RCC 7860 (cell line): Measurements from ENCODE around the gene GTPBP1.

Experiments
- DNase-seq: peaks from one replicate; pipeline ENCODE4 v3.0.0-alpha.2; 2015; ENCODE audit warnings: low spot score
- FAIRE-seq: peaks from 2 replicates; lab custom pipeline; 2012; peaks lifted over from hg19 to GRCh38; lab: Jason Lieb, UNC

GTPBP1 gene

GRCh38 chr22:38700789-38701628, 4.7 kb upstream of the GTPBP1 start, which contains the start of gene JOSD1:
Gene JOSD1 (minus strand): TSS chr22:38700943. CDS start chr22:38699987, 956 bp downstream.
- DNase-seq (peak; percentile 71), FAIRE-seq (no peak)

- FAIRE-seq = no peak
- no peak for DNase-seq
These were observed 1.0 kb upstream of the GTPBP1 start for GRCh38 chr22:38704654-38705234.

GRCh38 chr22:38706101-38706900, 557 bp downstream of the GTPBP1 start:
- FAIRE-seq (no peak), DNase-seq (peak; percentile 7)

- no peak for DNase-seq
- FAIRE-seq = no peak
These were observed 1.1 kb downstream of the GTPBP1 start for GRCh38 chr22:38706901-38707195.

GRCh38 chr22:38707346-38707745, 1.6 kb downstream of the GTPBP1 start:
- FAIRE-seq (no peak), DNase-seq (peak; percentile 25)

GRCh38 chr22:38707984-38708383, 2.2 kb downstream of the GTPBP1 start:
- FAIRE-seq = no peak

GRCh38 chr22:38709306-38709705, 3.6 kb downstream of the GTPBP1 start:
- DNase-seq = no peak
- FAIRE-seq = no peak

More at GRCh38 chr22:38707984-38708383, 2.2 kb downstream of the GTPBP1 start:
- DNase-seq = no peak

- FAIRE-seq = no peak
These were observed 4.6 kb downstream of the GTPBP1 start for GRCh38 chr22:38710351-38710750.

GRCh38 chr22:38710866-38711265, 5.1 kb downstream of the GTPBP1 start:
- FAIRE-seq (no peak), DNase-seq (no peak)

More at GRCh38 chr22:38710351-38710750, 4.6 kb downstream of the GTPBP1 start:
- no peak for DNase-seq

- DNase-seq (no peak), FAIRE-seq (no peak)
These were observed 6.9 kb downstream of the GTPBP1 start for GRCh38 chr22:38712486-38713207.

GRCh38 chr22:38713921-38714320, 8.2 kb downstream of the GTPBP1 start:
- FAIRE-seq (no peak), DNase-seq (no peak)

GRCh38 chr22:38715176-38715764, 9.5 kb downstream of the GTPBP1 start:
- no peak for DNase-seq
- no peak for FAIRE-seq

GRCh38 chr22:38715852-38716251, 10.1 kb downstream of the GTPBP1 start:
- DNase-seq (no peak), FAIRE-seq (no peak)

GRCh38 chr22:38716271-38716670, 10.5 kb downstream of the GTPBP1 start:
- DNase-seq (no peak), FAIRE-seq (no peak)

- DNase-seq (no peak), FAIRE-seq (no peak)
These were observed 11.1 kb downstream of the GTPBP1 start for GRCh38 chr22:38716826-38717225.

- no peak for DNase-seq
- FAIRE-seq = no peak
These were observed 11.5 kb downstream of the GTPBP1 start for GRCh38 chr22:38717244-38717643.

GRCh38 chr22:38718414-38718813, 12.7 kb downstream of the GTPBP1 start:
- peak; percentile 86 for FAIRE-seq
- DNase-seq = peak; percentile 77

GRCh38 chr22:38719196-38719595, 13.5 kb downstream of the GTPBP1 start:
- no peak for FAIRE-seq
- DNase-seq = no peak

- FAIRE-seq (no peak), DNase-seq (no peak)
These were observed 14.6 kb downstream of the GTPBP1 start for GRCh38 chr22:38720350-38720749.

GRCh38 chr22:38721551-38721950, 15.8 kb downstream of the GTPBP1 start:
- no peak for FAIRE-seq
- no peak for DNase-seq

- DNase-seq (no peak), FAIRE-seq (no peak)
These were observed 18.4 kb downstream of the GTPBP1 start for GRCh38 chr22:38724176-38724575.
